ENCODE results near the gene SLC44A2. TPM values are rescaled to one million over a fixed set of nuclear protein-coding genes. Genes with fewer than 3 reads are reported as not detected.
"Not testable (repeated sequence)": the region's sequence is repeated elsewhere in the genome, so short reads cannot be mapped to it uniquely, and the experiment has no call there.

Gene SLC44A2
- total and polyA plus RNA-seq, 2 experiments from 2014 or later: 44.4 to 91.3 TPM

GRCh38 chr19:10661946-10662345 is 36.6 kb downstream of the SLC44A2 start:
- Histone ChIP-seq H3K9me3 (ENCODE audit: low read depth) (no peaks in the 10 kb centered on the region), H4K20me1 (ENCODE audit: insufficient read depth, poor library complexity, severe bottlenecking) (peaks cover 100% of the 10 kb centered on the region), H3K9me2 (replicated peaks; ENCODE audit: insufficient read depth) (no peaks in the 10 kb centered on the region), H3K4me2 (no peak overlapping the region), H3K27ac (no peak overlapping the region), H3K79me2 (peaks cover 100% of the 10 kb centered on the region), H2AFZ (no peak overlapping the region), H3K36me3 (replicated peaks; ENCODE audit: insufficient read depth, low read depth) (no peaks in the 10 kb centered on the region), H3K4me1 (ENCODE audit: insufficient read depth) (peaks cover 11% of the 10 kb centered on the region), H3K27me3 (no peaks in the 10 kb centered on the region), H3K4me3 (no peak overlapping the region)
- no peak for TF ChIP-seq CTCF (IDR thresholded peaks at IDR 0.05; ENCODE audit: poor library complexity)
- no peak for TF ChIP-seq EZH2phosphoT487 (IDR thresholded peaks at IDR 0.05; ENCODE audit: low read depth, severe bottlenecking, unreplicated experiment)
- no peak for TF ChIP-seq EZH2 (IDR thresholded peaks at IDR 0.05; ENCODE audit: borderline replicate concordance)
- no peak for DNase-seq (ENCODE audit: low spot score)
- WGBS (ENCODE audit: low lambda C conversion rate, missing lambda C conversion rate): 83% methylated on average over 1 of the region's 1 CpG

- H2AFZ ChIP-seq: no peak overlapping the region
- H3K9me3 ChIP-seq (ENCODE audit: low read depth): no peaks in the 10 kb centered on the region
- H3K4me2 ChIP-seq: no peak overlapping the region
- H3K27me3 ChIP-seq: no peaks in the 10 kb centered on the region
- no peak for DNase-seq (ENCODE audit: low spot score)
- no peak overlapping the region for H3K4me3 ChIP-seq
- TF ChIP-seq EZH2phosphoT487 (IDR thresholded peaks at IDR 0.05; ENCODE audit: low read depth, severe bottlenecking, unreplicated experiment) (no peak), CTCF (IDR thresholded peaks at IDR 0.05; ENCODE audit: poor library complexity) (no peak), EZH2 (IDR thresholded peaks at IDR 0.05; ENCODE audit: borderline replicate concordance) (no peak)
- no peak overlapping the region for H3K27ac ChIP-seq
- no peaks in the 10 kb centered on the region for H3K9me2 ChIP-seq (replicated peaks; ENCODE audit: insufficient read depth)
- H4K20me1 ChIP-seq (ENCODE audit: insufficient read depth, poor library complexity, severe bottlenecking): peaks cover 100% of the 10 kb centered on the region
- H3K4me1 ChIP-seq (ENCODE audit: insufficient read depth): peaks cover 11% of the 10 kb centered on the region
- H3K79me2 ChIP-seq: peaks cover 100% of the 10 kb centered on the region
- WGBS (ENCODE audit: low lambda C conversion rate, missing lambda C conversion rate): 86% methylated on average over 14 of the region's 14 CpGs
- H3K36me3 ChIP-seq (replicated peaks; ENCODE audit: insufficient read depth, low read depth): no peaks in the 10 kb centered on the region
Observed at GRCh38 chr19:10662384-10663251, 37.3 kb downstream of the SLC44A2 start.

GRCh38 chr19:10663252-10663563 is 37.9 kb downstream of the SLC44A2 start:
- Histone ChIP-seq H4K20me1 (ENCODE audit: insufficient read depth, poor library complexity, severe bottlenecking) (peaks cover 100% of the 10 kb centered on the region), H3K4me1 (ENCODE audit: insufficient read depth) (peaks cover 11% of the 10 kb centered on the region), H3K79me2 (peaks cover 100% of the 10 kb centered on the region)
- not testable (repeated sequence) for H3K27me3 ChIP-seq; DNase-seq (ENCODE audit: low spot score); H3K4me2 ChIP-seq; H3K27ac ChIP-seq; H3K36me3 ChIP-seq (replicated peaks; ENCODE audit: insufficient read depth, low read depth); H3K9me3 ChIP-seq (ENCODE audit: low read depth); H2AFZ ChIP-seq; H3K9me2 ChIP-seq (replicated peaks; ENCODE audit: insufficient read depth); H3K4me3 ChIP-seq
- WGBS (ENCODE audit: low lambda C conversion rate, missing lambda C conversion rate): 94% methylated on average over 11 of the region's 16 CpGs

GRCh38 chr19:10667867-10668266 is 42.5 kb downstream of the SLC44A2 start:
- DNase-seq (ENCODE audit: low spot score): no peak
- TF ChIP-seq CTCF (IDR thresholded peaks at IDR 0.05; ENCODE audit: poor library complexity) (no peak), EZH2 (IDR thresholded peaks at IDR 0.05; ENCODE audit: borderline replicate concordance) (no peak), EZH2phosphoT487 (IDR thresholded peaks at IDR 0.05; ENCODE audit: low read depth, severe bottlenecking, unreplicated experiment) (no peak)
- H4K20me1 ChIP-seq (ENCODE audit: insufficient read depth, poor library complexity, severe bottlenecking): peaks cover 100% of the 10 kb centered on the region
- no peak overlapping the region for H3K4me2 ChIP-seq
- no peak overlapping the region for H3K27ac ChIP-seq
- no peaks in the 10 kb centered on the region for H3K9me3 ChIP-seq (ENCODE audit: low read depth)
- no peak overlapping the region for H2AFZ ChIP-seq
- no peaks in the 10 kb centered on the region for H3K9me2 ChIP-seq (replicated peaks; ENCODE audit: insufficient read depth)
- no peaks in the 10 kb centered on the region for H3K27me3 ChIP-seq
- WGBS (ENCODE audit: low lambda C conversion rate, missing lambda C conversion rate): 91% methylated on average over 6 of the region's 6 CpGs
- H3K79me2 ChIP-seq: peaks cover 100% of the 10 kb centered on the region
- H3K4me3 ChIP-seq: no peak overlapping the region
- H3K4me1 ChIP-seq (ENCODE audit: insufficient read depth): no peaks in the 10 kb centered on the region
- H3K36me3 ChIP-seq (replicated peaks; ENCODE audit: insufficient read depth, low read depth): no peaks in the 10 kb centered on the region

Measured in hepatocyte (in vitro differentiated cells).